Mucosa of descending colon (tissue), 3 donors: ENCODE measurements around the gene ZSCAN10. TPM values are rescaled to one million over a fixed set of nuclear protein-coding genes. Genes with fewer than 3 reads are reported as not detected.
"Not testable (repeated sequence)": the region's sequence is repeated elsewhere in the genome, so short reads cannot be mapped to it uniquely, and the experiment has no call there.

Experiments
- ATAC-seq: fragments of 200-7000 bp; cut with Tn5 transposase; one replicate; pipeline ENCODE4 v1.9.1; 2020; ENCODE audit warnings: mild to moderate bottlenecking, moderate library complexity
- DNase-seq, 3 donors: peaks; one replicate each; pipeline ENCODE4 v3.0.0-alpha.2; 2020
- H3K36me3 ChIP-seq: fragments of 200-600 bp; one replicate; pipeline ENCODE4 v1.8.0; 2021; ENCODE audit warnings: low read depth, mild to moderate bottlenecking
- H3K4me1 ChIP-seq: fragments of 200-600 bp; one replicate; pipeline ENCODE4 v1.8.0; 2021; ENCODE audit warnings: low read depth, mild to moderate bottlenecking
- H3K4me3 ChIP-seq: fragments of 200-600 bp; one replicate; pipeline ENCODE4 v1.8.0; 2021; ENCODE audit warnings: mild to moderate bottlenecking
- H3K9me3 ChIP-seq: fragments of 200-600 bp; one replicate; pipeline ENCODE4 v1.8.0; 2021; ENCODE audit warnings: mild to moderate bottlenecking
- intact Hi-C, 2 donors: fragments of 100-400 bp; cut with DNase I in 1 of 2; cut with micrococcal nuclease in 1 of 2; formaldehyde crosslinking; loops; one replicate each; pipeline versions ENCODE4 v1.11.0 to v1.11.1; 2022; cut with DNase I, micrococcal nuclease
- total RNA-seq, 3 donors: library from RNA; stranded (reverse); fragmentation: NEBNext Ultra II Directional in 2 of 3; extraction: Animal tissue kit (Norgen Biotek cat#: 25700) in 2 of 3; gene quantifications; one replicate each; pipeline versions ENCODE4 v1.2.1 to v1.2.4, GENCODE V29; 2021 to 2023
- TF ChIP-seq, protein P1 (sequence below): fragments of 200-600 bp; IDR thresholded peaks from one replicate; pipeline ENCODE4 v1.8.0; 2022; ENCODE audit warnings: antibody characterized with exemption, mild to moderate bottlenecking
- donor health status: DM: no; HTN: no; CAD: no; lungs with moderate emphysema.
- donor health status: DM: no; HTN: no; CAD: no.
- donor health status: DM: no; HTN: yes; CAD: no.

The ZSCAN10 gene
- total RNA-seq, 3 donors from 2014 or later = not detected

DNA sequence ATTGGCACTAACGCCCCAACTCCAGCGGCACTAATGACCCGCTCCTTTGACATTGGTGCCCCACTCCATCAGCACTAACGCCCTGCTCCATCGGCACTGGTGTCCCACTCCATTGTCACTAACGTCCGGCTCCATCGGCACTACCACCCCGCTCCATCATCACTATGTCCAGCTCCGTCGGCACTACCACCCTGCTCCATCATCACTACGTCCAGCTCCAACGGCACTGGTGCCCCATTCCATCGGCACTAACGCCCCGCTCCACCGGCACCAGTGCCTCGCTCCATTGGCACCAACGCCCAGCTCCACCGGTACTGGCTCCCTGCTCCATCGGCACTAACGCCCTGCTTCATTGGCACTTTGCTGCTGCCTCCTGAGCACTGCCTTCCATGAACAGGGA lies 43.2 kb upstream of the ZSCAN10 start:
- ATAC-seq = no peak
- no peaks in the 10 kb centered on the region for H3K36me3 ChIP-seq
- intact Hi-C loops = no loop called here

DNA sequence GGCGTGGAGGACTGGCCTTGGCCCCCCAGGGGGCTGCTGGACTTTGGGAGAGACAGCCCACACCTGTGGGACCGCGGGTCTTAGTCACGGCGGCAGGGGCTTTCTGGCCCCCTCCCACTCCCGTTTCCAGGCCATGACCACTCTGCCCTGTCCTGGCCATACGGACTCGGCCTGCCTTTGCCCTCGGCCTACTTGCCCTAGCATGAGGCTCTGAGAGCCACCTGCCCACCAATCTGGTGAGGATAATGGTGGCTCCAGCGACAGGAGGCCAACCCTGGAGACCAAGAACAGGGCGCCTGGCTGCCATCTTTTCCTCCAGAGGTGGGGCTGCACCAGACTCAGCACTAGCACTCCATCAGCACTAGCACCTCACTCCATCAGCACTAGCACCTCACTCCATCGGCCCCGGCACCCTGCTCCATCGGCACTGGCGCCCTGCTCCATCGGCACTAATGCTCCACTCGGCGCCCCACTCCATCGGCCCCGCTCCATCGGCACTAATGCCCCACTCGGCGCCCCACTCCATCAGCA lies 42.8 kb upstream of the ZSCAN10 start:
- intact Hi-C loops = no loop called here
- peak in 1 of 3 donors; percentile 52 for DNase-seq
- TF ChIP-seq, protein P1, sequence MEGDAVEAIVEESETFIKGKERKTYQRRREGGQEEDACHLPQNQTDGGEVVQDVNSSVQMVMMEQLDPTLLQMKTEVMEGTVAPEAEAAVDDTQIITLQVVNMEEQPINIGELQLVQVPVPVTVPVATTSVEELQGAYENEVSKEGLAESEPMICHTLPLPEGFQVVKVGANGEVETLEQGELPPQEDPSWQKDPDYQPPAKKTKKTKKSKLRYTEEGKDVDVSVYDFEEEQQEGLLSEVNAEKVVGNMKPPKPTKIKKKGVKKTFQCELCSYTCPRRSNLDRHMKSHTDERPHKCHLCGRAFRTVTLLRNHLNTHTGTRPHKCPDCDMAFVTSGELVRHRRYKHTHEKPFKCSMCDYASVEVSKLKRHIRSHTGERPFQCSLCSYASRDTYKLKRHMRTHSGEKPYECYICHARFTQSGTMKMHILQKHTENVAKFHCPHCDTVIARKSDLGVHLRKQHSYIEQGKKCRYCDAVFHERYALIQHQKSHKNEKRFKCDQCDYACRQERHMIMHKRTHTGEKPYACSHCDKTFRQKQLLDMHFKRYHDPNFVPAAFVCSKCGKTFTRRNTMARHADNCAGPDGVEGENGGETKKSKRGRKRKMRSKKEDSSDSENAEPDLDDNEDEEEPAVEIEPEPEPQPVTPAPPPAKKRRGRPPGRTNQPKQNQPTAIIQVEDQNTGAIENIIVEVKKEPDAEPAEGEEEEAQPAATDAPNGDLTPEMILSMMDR = no peak
- Histone ChIP-seq H3K4me3 (no peak overlapping the region), H3K9me3 (no peaks in the 10 kb centered on the region), H3K4me1 (peaks cover 8% of the 10 kb centered on the region), H3K36me3 (no peaks in the 10 kb centered on the region)
- no peak for ATAC-seq

More for the DNA sequence above, 43.2 kb upstream of the ZSCAN10 start:
- TF ChIP-seq, protein P1 = no peak
- Histone ChIP-seq H3K4me1 (peaks cover 8% of the 10 kb centered on the region), H3K4me3 (no peak overlapping the region), H3K9me3 (no peaks in the 10 kb centered on the region)
- peak in 1 of 3 donors; percentile 43 for DNase-seq

DNA sequence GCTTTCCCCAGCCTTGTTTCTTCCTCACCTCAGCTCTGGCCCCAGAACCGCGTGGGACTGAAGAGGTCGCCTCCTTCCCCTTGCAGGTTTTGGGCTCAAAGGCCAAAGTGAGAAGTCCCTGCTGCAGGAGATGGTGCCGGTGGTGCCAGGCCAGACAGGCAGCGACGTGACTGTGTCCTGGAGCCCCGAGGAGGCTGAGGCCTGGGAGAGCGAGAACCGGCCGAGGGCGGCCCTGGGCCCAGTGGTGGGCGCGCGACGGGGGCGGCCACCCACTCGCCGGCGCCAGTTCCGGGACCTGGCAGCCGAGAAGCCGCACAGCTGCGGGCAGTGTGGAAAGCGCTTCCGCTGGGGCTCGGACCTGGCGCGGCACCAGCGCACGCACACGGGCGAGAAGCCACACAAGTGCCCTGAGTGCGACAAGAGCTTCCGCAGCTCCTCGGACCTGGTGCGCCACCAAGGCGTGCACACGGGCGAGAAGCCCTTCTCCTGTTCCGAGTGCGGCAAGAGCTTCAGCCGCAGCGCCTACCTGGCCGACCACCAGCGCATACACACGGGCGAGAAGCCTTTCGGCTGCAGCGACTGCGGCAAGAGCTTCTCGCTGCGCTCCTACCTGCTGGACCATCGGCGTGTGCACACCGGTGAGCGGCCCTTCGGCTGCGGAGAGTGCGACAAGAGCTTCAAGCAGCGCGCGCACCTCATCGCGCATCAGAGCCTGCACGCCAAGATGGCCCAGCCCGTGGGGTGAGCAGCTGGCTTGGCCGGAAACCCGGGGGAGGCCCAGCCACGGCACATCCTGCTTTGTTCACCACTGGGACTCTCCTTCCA lies 41.7 kb upstream of the ZSCAN10 start:
- DNase-seq (peak in 1 of 3 donors; percentile 37), ATAC-seq (no peak)
- H3K9me3 ChIP-seq = no peaks in the 10 kb centered on the region
- TF ChIP-seq, protein P1 = no peak
- H3K36me3 ChIP-seq = no peaks in the 10 kb centered on the region
- H3K4me3 ChIP-seq = no peak overlapping the region
- H3K4me1 ChIP-seq = peaks cover 8% of the 10 kb centered on the region
- intact Hi-C loops = no loop called here

DNA sequence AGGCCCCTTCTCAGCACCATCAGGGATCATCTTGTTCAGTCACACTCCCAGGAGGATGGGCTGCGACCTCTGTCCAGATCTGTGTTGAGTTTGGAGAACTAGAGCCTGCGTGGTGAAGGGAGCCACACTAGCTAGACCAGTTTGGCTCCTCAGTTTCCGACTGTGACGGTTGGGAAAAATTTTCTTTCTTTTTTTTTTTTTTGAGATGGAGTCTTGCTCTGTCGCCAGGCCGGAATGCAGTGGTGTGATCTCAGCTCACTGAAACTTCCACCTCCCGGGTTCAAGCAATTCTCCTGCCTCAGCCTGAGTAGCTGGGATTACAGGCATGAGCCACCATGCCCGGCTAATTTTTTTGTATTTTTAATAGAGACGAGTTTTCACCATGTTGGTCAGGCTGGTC lies 40.5 kb upstream of the ZSCAN10 start:
- H3K36me3 ChIP-seq, DNase-seq: not testable (repeated sequence)

DNA sequence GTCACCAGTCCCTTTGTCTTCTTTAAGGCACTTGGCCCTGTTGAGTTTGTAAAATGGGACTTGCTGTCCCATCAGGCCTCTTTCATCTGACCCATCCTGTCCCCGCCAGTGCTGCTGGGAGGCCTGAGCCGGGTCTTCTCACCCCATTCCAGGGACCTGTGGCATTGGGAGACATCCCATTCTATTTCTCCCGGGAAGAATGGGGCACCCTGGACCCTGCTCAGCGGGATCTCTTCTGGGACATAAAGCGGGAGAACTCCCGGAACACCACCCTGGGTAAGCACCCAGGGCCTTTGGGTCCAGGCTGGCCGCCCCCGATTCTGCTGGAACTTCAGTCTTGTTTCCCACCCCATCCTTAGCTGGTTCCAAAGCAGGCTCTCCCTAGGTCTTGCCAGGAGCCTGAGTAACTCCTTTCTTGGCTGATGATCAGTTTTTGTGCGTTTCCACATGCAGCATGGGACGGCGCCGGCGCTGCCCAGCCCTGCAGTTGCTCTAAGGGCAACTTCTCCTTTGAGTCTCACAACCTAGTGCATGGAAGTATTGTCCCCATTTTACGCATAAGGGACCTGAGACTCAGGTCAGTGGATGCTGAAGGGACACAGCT lies 39.8 kb upstream of the ZSCAN10 start:
- TF ChIP-seq, protein P1 = no peak
- ATAC-seq (no peak), DNase-seq (peak in 1 of 3 donors; percentile 31)
- Histone ChIP-seq H3K4me3 (no peak overlapping the region), H3K36me3 (no peaks in the 10 kb centered on the region), H3K4me1 (peaks cover 8% of the 10 kb centered on the region), H3K9me3 (no peaks in the 10 kb centered on the region)
- intact Hi-C loops = no loop called here

More for the DNA sequence above, 40.5 kb upstream of the ZSCAN10 start:
- H3K4me3 ChIP-seq, H3K9me3 ChIP-seq, intact Hi-C loops, ATAC-seq, H3K4me1 ChIP-seq: not testable (repeated sequence)

DNA sequence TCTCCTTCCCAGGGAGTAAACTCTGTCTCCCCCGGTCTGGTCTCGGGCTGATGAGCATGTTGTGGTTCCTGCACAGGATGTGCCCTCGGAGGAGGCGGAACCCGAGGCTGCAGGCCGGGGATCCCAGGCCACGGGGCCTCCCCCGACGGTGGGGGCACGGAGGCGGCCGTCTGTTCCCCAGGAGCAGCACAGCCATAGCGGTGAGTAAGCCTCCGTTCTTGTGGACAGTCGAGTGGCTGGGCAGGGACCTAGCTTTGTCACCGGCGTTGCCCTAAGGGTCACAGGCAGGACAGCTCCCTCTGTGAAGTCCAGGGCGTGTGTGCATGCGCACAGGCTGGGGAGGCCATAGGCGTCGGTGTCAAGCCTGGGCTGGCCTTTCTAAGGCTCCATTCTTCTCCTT lies 39.2 kb upstream of the ZSCAN10 start:
- no peak for ATAC-seq
- peak in 1 of 3 donors; percentile 52 for DNase-seq
- TF ChIP-seq, protein P1 = no peak
- intact Hi-C loops = no loop called here
- H3K4me3 ChIP-seq = no peak overlapping the region
- H3K4me1 ChIP-seq = peaks cover 2% of the 10 kb centered on the region
- H3K9me3 ChIP-seq = no peaks in the 10 kb centered on the region
- no peaks in the 10 kb centered on the region for H3K36me3 ChIP-seq
